HG03103 (cell line): ENCODE data around the gene PIGB.
A peak's percentile ranks its signal among the peaks of the same experiment; 100 is the strongest.
"Not testable (repeated sequence)": the region's sequence is repeated elsewhere in the genome, so short reads cannot be mapped to it uniquely, and the experiment has no call there.

Experiments used
- ATAC-seq: cut with Tn5 transposase; IDR thresholded peaks from one replicate; pipeline ENCODE4 v1.9.1; 2021; ENCODE audit warnings: low read depth; ENCODE audit not compliant: unreplicated experiment

PIGB gene

DNA sequence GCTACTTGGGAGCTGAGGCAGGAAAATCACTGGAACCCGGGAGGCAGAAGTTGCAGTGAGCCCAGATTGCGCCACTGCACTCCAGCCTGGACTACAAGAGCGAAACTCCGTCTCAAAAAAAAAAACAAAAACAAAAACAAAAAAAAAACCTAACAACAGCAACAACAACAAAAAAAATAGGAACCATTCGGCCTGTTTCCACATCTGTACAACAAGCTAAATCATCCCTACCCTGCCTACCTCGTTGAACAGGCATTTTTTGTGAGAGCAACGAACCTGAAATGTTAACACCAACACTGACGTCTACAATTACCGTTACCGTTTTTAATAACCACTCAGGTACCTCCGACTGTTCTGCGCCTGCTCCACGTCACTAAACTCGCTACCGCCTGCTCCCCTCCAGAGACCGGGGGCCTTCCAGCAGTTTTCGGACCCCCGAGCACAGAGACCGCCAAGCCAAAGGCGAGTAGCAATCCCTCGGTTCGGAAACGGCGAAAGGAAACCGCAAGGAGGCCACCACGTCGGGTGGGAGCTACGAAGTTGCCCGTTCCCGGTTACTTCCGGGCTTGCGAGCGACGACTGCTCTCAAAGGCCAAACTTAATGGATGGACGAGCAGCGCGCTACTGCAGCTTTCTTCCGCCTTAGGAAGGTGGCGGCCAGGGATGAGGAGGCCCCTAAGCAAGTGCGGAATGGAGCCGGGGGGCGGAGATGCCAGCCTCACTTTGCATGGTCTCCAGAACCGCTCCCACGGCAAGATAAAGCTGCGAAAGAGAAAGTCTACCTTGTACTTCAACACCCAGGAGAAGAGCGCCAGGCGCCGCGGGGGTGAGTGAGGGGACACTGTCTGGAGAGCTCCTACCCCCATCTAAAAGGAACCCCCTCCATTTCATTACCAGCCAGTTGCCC is at the start of gene PIGB, which contains the start of gene PIGBOS1:
Gene PIGB, plus strand, starts transcription at position 635 of the 907 bp plus-strand sequence. Its CDS starts 29 bp downstream, at position 664.
Gene PIGBOS1, minus strand, starts transcription at position 536 of the 907 bp plus-strand sequence. CDS start 1,331 bp downstream, outside the sequence.
- peak; percentile 89 for ATAC-seq

DNA sequence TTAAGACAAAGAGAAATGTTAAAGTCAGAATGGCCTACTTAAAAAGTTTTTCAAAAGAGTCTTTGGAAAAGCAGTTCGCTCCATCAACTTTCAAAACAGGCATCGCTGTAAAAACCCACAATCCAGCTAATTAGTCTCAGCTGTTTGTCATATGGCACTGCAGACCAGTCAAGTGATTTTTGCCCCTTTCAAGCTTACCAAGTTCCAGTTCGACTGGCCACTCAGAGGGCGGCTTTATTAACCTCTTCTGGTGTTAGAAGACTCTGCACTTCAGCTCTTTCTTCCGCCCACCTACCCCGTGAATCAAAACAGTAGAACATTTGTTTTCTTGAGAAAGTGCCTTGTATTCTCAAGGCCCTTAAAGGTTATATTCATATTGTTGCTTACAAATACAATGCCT is 48.7 kb upstream of the PIGB start:
- no peak for ATAC-seq

DNA sequence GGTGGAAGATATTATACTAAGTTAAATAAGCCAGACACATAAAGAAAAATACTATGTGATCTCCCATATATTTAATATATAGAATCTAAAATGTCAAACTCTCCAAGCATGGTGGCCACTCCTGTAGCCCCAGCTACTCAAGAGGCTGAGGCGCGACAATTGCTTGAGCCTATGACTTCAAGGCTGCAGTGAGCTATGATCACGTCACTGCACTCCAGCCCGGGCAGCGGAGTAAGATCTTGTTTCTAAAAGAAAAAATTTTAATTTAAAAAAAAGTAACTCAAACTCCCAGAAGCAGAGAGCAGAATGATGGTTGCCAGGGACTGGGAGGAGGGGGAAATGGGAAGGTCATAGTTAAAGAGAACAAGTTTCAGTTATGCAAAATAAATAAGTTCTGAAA is 42.7 kb upstream of the PIGB start:
- ATAC-seq, result no peak

DNA sequence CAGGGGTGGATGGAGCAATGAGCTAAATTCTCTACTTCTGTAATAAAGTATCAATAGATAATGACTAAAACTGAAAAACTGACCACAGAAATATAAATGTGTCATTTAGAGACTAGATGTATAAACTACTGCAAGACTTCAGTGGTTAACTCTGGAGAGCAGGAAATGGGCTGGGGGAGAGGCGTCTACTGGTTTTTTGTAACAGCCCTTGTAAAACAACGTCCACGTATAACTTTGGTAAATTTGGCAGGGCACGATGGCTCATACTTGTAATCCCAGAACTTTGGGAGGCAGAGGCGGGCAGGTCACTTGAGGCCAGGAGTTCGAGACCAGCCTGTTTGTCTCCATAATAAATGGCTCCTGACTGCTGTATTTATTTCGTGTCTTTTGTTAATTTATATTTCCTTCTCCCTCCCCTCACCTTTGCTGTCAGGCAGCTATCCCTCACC is 41.9 kb upstream of the PIGB start:
- peak; percentile 54 for ATAC-seq

DNA sequence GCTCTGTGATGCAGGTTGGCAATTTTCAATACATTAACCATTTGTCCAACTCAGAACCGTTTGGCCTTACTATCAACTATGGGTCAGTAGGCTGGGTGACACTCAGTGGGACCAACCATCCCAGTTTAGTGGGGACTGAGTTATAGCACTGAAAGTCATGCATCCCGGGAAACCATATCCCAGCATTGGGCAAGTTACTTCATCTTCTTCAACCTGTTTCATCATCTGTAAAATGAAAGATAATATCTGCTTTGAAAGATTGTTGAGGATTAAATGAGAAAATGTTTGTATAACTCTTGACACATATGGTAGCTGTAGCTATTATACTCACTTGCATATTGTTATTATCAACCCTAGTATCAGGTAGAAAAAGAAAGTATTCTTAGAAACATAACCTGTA is 41.3 kb upstream of the PIGB start:
- ATAC-seq, result no peak

DNA sequence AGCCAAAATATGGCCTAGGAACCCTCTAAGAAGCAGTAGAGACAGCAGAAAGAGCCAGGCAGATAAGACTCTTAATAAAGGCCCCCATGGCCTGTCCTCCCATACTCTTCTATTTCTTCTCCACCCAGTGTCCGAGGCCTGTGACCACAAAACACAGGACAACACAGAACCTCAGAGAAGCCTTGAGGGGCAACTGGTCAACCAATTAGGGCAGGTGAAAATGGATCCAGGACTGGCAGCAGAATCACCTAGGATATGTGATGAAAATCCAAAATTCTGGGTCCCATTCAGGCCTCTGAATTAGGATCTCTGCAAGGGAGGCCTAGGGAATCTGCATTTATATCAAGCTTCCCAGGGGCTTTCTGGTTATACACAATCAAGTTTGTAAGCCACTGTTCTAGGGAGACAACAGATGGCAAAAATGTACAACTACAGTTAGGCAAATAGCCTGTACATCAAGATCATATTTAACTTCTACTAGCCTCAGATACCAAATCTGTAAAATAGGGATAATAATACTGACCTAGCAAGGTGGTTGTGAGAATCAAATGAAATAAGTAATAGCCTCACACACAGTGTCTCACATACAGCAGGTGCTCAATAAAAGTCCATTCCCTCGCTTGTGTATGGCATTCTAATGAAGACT is 39.8 kb upstream of the PIGB start:
- no peak for ATAC-seq

DNA sequence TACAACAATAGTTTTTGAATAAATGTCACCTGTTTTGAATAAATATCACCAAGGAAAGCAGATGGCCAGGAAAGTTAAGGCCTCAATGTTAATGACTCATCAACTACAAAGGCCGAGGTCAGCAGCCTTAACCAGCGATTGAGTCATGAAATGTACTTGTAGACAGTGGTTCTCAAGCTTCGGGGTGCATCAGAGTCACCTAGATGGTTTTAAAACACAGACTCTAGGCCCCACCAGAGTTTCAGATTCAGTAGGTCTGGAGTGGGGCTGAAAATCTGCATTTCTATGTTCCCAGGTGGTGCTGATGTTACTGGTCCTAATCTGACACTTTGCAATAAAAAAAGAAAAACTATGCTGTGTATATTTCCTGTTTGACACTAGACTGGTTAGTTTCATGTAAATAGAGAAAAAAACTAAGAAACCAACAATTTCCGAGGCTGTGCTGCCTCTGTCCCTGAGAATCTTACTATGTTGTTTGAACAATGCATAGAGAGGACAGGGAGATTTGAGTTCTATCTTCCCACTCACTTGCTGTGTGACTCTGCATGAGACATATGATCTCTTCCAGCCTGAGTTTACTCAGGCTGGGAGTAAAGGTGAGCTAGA is 39.2 kb upstream of the PIGB start:
- peak; percentile 82 for ATAC-seq

DNA sequence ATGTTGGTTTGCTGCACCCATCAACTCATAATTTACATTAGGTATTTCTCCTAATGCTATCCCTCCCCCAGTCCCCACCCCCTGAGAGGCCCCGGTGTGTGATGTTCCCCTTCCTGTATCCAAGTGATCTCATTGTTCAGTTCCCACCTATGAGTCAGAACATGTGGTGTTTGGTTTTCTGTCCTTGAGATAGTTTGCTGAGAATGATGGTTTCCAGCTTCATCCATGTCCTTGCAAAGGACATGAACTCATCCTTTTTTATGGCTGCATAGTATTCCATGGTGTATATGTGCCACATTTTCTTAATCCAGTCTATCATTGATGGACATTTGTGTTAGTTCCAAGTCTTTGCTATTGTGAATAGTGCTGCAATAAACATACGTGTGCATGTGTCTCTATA is 38.4 kb upstream of the PIGB start:
- not testable (repeated sequence) for ATAC-seq

DNA sequence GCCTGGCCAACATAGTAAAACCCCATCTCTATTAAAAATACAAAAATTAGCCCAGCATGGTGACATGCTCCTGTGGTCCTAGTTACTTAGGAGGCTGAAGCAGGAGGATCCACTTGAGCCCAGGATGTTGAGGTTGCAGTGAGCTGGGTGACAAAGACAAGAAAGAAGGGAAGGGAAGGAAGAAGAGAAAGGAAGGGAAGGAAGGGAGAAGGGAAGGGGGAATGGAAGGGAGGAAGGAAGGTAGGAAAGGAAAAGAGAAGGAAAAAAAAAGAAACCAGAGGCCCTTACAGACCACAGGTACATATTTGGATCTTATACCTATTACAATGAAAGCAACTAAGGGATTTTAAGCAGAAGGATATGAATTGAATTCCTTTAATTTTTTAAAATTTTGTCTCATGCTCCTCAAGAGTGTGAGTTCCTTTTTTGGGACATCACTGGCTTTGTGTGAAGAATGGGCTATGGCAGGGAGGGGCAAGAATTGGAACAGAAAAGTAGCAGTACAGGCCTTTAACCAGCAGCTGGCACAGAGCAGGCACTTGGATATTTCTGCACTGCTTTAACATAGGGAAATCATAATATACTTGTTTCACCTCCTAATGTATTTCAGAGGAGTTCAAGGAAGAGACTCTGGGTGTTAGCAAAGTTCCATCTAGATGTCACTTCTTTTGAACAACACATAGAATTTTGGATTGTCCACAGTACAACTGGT is 37.3 kb upstream of the PIGB start:
- no peak for ATAC-seq

DNA sequence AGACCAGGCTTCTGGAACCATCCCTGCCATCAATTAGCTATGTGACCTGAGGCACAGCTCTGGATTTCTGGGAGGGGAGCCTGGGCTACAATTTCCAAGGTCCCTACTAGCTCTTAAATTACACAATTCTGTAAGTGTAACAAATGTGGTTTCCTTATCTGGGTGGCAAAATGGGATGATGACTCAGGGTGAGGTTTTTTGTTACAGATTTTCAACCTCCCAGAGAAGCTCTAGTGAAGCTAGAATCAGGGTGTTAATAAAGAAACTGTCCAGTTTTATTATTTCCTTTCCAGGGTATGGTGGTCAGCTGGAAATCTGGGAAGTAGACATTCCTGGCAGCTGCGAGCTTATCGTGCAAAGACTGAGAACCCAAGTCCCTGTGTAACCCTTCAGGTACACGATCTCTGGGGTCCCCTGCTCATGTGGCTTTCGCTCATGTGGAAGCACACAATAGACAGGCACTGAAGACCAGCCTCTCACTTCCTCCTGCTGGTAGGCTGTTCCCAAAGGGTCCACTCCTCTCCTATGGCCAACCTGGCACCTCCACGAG is 36.7 kb upstream of the PIGB start:
- ATAC-seq, result no peak

DNA sequence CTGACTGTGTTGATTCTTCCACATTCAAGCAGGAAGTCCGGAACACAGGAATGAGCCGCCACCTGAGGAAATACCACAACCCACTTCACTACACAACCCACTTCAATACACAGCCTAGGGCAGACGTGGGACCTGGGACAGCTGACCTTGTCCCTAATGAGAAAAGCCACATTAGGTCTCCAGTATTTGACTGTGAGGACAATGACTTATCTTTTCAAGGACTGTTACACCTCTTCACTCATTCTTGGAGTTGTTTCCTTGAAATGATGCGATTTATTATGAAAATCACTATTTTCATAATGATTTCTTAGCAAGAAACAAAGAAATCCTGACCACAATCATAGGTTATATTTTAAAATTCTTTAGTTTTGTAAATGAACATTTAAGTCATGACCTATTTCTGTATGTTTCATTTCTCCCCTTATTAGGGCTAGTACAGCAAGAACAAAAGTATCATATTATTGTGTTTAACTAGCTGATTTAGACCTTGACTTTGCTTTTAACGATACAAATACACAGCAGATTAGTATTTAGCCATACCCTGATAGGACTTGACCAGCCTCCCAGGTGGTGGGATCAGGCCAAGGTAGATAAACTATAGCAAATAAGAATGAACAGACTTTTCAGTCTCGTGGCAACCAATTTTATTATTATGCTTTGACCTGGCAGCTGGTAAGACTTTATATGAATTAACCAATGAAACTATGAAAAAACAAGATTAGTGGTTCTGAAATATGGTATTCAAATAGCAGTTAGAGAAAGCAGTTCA is 35.5 kb upstream of the PIGB start:
- no peak for ATAC-seq

DNA sequence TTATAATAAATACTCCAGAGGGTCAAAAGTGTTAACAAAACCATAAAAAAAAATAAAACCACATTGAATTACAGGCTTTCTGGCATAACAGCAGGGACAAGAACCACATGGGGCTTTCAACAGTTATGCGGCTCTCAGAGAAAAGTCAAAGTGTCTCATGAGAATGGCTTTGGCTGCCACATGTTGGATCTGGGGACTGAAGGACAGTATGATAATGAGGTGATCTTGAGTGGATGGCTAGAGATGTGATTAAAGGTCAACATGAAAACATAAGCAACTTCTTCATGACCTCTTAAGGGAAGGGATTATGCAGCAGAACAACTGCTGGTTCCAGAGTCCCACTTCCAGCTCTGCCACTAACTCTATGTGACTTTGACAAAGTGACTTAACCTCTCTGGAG is 34.6 kb upstream of the PIGB start:
- no peak for ATAC-seq

DNA sequence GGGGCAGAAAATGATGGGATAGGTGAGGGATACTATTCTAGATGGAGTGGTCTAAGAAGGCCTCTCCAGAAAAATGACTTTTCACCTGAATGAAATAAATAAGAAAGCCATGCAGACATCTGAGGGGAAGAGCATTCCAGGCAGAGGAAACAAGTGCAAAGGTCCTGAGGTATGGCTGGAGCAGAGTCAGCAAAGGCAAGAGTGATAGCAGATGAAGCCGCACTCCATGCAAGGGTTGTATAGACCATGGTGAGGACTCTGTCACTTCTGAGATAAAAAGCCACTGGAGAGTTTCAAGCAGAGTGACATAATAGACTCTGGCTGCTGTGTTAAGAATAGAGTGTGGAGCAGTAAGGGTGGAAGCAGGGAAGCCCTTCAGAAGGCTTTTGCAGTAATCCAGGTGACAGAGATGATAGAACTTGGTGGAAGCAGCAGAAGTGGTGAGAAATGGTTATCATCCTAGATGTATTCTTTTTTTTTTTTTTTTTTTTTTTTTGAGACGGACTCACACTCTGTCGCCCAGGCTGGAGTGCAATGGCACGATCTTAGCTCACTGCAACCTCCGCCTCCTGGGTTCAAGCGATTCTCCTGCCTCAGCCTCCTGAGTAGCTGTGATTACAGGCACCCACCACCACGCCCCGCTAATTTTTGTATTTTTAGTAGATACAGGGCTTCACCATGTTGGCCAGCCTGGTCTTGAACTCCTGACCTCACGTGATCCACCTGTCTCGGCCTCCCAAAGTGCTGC is 32.4 kb upstream of the PIGB start:
- not testable (repeated sequence) for ATAC-seq

DNA sequence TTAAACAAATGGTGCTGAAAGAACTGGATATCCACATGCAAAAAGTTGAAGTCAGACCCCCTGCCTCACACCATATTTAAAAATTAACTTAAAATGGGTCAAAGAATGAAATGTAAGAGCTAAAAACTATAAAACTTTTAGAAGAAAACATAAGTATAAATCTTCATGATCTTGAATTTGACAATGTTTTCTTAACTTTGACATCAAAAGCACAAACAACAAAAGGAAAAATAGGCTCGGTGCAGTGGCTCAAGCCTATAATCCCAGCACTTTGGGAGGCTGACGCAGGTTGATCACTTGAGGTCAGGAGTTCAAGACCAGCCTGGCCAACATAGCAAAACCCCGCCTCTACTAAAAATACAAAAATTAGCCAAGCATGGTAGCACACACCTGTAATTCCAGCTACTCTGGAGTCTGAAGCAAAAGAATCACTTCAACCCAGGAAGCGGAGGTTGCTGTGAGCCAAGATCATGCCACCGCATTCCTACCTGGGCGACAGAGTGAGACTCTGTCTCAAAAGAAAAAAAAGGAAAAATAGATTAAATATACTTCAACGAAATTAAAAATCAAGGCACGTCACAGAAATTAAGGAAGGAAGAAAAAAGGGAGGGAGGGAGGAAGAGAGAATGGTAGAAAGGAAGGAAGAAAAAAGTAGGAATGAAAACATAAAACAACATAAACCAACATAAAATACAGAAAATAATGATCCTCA is 30.9 kb upstream of the PIGB start:
- no peak for ATAC-seq

DNA sequence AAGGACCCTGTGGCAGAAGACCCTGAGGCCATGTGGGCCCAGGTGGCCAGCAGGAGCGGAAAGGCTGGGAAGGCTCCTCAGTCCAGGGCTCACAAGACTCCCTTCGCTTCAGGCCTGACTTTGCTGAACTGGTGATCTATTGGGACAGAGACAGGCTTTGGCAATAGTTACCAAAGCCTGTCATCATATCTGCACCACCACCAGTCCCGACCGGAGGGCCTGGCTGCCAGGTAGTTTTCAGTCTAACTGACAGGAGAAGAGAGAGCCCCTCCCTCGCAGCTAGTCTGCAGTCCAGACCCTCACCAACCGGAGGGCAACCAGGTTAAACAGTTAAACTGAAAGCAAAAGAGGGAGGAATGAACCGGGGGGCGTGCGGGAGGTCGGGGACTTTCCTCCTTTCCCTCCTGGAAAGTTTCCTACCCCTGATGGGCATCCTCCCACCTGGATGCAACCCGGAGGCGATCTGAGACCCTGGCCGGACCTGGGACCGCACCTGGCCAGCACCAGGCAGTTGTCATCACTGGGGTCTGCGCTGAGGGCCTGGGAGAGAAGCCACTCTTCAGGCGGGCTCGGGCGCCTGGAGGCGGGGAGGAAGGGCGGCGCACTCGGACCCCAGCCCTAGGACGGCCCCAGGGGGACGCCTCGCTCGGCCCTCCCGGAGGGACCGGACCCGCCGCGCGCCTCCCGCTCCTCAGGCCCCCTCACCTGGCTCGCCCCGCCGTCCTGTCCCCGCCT is 29.8 kb upstream of the PIGB start:
- peak; percentile 34 for ATAC-seq

DNA sequence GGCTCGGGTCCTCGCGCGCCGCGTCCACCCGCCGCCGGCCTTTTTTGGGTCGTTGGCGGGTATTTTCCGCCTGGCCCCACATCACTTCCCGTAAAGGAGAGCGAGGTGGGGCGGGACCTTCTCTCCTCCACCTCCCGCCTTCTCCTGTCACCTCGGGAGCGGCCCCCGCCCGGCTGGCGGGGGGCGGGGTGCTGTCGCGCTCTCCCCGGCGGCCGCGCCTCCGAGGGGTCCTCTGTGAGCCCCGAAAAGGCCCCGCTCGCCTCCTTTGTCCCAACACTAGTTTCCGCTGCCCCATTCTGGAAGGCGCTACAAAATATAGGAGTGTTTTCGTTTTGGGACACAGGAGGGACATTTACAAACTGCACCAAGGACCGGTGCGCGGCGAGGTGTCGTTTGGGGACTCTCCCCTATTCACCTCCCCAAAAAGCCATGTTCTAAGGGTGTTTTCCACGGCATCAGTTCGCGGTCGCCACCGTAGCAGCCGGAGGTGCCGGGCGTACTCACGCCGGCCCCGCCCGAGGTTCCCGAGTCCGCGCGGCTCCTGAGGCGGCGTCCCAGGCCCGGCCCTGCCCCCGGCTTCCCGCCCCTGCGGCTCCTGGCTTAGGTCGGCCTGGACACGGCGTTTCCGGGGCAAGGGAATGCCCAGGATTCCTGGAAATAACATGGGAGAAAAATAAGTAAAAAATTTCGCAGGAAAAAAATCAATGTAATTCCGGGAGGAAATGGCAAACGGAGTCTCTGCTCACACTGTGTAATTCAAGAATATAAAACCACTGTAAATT is 29.1 kb upstream of the PIGB start, which contains the start of gene RAB27A:
Gene RAB27A, minus strand, starts transcription at position 68 of the 782 bp plus-strand sequence. CDS start 54,879 bp downstream, outside the sequence.
- ATAC-seq, result peak; percentile 59
